IMR-90 (cell line): ENCODE measurements around the gene TRAP1. TPM values are rescaled to one million over a fixed set of nuclear protein-coding genes. Genes with fewer than 3 reads are reported as not detected.

ENCODE experiments used
- ATAC-seq: fragments of 200-7000 bp; cut with Tn5 transposase; 2 replicates; pipeline ENCODE4 v1.9.1; 2020; ENCODE audit warnings: low read depth, mild to moderate bottlenecking, moderate library complexity
- BruUV-seq: library from RNA; stranded (reverse); fragments of 400-500 nt; replicated peaks from 2 replicates; lab custom pipeline; 2021; lab: Mats Ljungman, UMichigan
- CTCF ChIA-PET: fragments of 300-600 bp; formaldehyde crosslinking; extraction: SDS; loops from one replicate; lab custom pipeline; 2021; ENCODE audit warnings: antibody characterized with exemption; lab: Yijun Ruan, JAX
- POLR2A ChIA-PET: fragments of 300-600 bp; sonication (Branson Sonifier 250); formaldehyde crosslinking; loops from one replicate; lab custom pipeline; 2022; ENCODE audit warnings: antibody characterized with exemption; ENCODE audit not compliant: unreplicated experiment; lab: Charles Lee
- DNase-seq: peaks from one replicate; pipeline ENCODE4 v3.0.0; 2013
- H2AFZ ChIP-seq: replicated peaks from 2 replicates; pipeline ENCODE3; 2013; ENCODE audit warnings: low read length, mild to moderate bottlenecking; ENCODE audit not compliant: poor library complexity
- H2AK5ac ChIP-seq: 2 replicates; pipeline ENCODE4 v1.6.1; 2013; ENCODE audit warnings: low read depth, low read length, inconsistent platforms
- H2AK9ac ChIP-seq: replicated peaks from 2 replicates; pipeline ENCODE3; 2013; ENCODE audit warnings: mild to moderate bottlenecking, low read depth, low read length, moderate library complexity; ENCODE audit not compliant: poor library complexity
- H2BK120ac ChIP-seq: 2 replicates; pipeline ENCODE4 v1.6.1; 2013; ENCODE audit warnings: low read depth, low read length, inconsistent platforms
- H2BK15ac ChIP-seq: 3 replicates; pipeline ENCODE4 v1.6.1; 2013; ENCODE audit warnings: low read depth, low read length, inconsistent platforms
- H2BK20ac ChIP-seq: 2 replicates; pipeline ENCODE4 v1.6.1; 2013; ENCODE audit warnings: low read depth, mild to moderate bottlenecking, inconsistent platforms, low read length, moderate library complexity
- H2BK5ac ChIP-seq: 2 replicates; pipeline ENCODE4 v1.6.1; 2013; ENCODE audit warnings: mild to moderate bottlenecking, low read depth, low read length, inconsistent platforms; ENCODE audit not compliant: poor library complexity, severe bottlenecking
- H3K14ac ChIP-seq: replicated peaks from 2 replicates; pipeline ENCODE4 v1.6.1; 2013; ENCODE audit warnings: low read depth, low read length, inconsistent platforms
- H3K18ac ChIP-seq: 2 replicates; pipeline ENCODE4 v1.6.1; 2013; ENCODE audit warnings: low read depth, low read length, control low read depth
- H3K23ac ChIP-seq: 2 replicates; pipeline ENCODE4 v1.6.1; 2013; ENCODE audit warnings: low read depth, low read length, inconsistent platforms
- H3K27ac ChIP-seq: 2 replicates; pipeline ENCODE4 v1.5.1; 2013; ENCODE audit warnings: mild to moderate bottlenecking, control low read depth, low read length; ENCODE audit not compliant: insufficient read depth
- H3K27me3 ChIP-seq: 2 replicates; pipeline ENCODE4 v1.6.1; 2013; ENCODE audit warnings: low read length; ENCODE audit not compliant: control insufficient read depth, insufficient read depth
- H3K36me3 ChIP-seq: 2 replicates; pipeline ENCODE4 v1.6.1; 2013; ENCODE audit warnings: low read length, mixed read lengths; ENCODE audit not compliant: control insufficient read depth, insufficient read depth
- H3K4ac ChIP-seq: 2 replicates; pipeline ENCODE4 v1.6.1; 2013; ENCODE audit warnings: low read depth, low read length, inconsistent platforms
- H3K4me1 ChIP-seq: 2 replicates; pipeline ENCODE4 v1.6.1; 2013; ENCODE audit warnings: low read length, mixed read lengths; ENCODE audit not compliant: control insufficient read depth, insufficient read depth
- H3K4me2 ChIP-seq: 2 replicates; pipeline ENCODE4 v1.6.1; 2013; ENCODE audit warnings: low read depth, mild to moderate bottlenecking, control low read depth, low read length, moderate library complexity
- H3K4me3 ChIP-seq: 2 replicates; pipeline ENCODE4 v1.5.1; 2013; ENCODE audit warnings: low read depth, mild to moderate bottlenecking, control low read depth, low read length, moderate library complexity; ENCODE audit not compliant: insufficient read depth
- H3K56ac ChIP-seq: 2 replicates; pipeline ENCODE4 v1.6.1; 2013; ENCODE audit warnings: low read length, inconsistent platforms; ENCODE audit not compliant: insufficient read depth; ENCODE audit errors: extremely low read depth
- H3K79me1 ChIP-seq, 2 experiments: 2 replicates each; pipeline ENCODE4 v1.6.1; 2013; ENCODE audit warnings: low read length in 2 of 2, inconsistent platforms in 1 of 2, low read depth in 1 of 2
- H3K9ac ChIP-seq: 2 replicates; pipeline ENCODE4 v1.6.1; 2013; ENCODE audit warnings: low read depth, low read length, control low read depth
- H3K9me1 ChIP-seq: 2 replicates; pipeline ENCODE4 v1.6.1; 2013; ENCODE audit warnings: low read length, inconsistent platforms; ENCODE audit not compliant: insufficient read depth
- H3K9me3 ChIP-seq: 2 replicates; pipeline ENCODE4 v1.6.1; 2013; ENCODE audit warnings: low read length; ENCODE audit not compliant: control insufficient read depth, insufficient read depth
- H4K20me1 ChIP-seq: 2 replicates; pipeline ENCODE4 v1.6.1; 2013; ENCODE audit warnings: low read length, inconsistent platforms; ENCODE audit not compliant: insufficient read depth
- H4K5ac ChIP-seq: 2 replicates; pipeline ENCODE4 v1.6.1; 2013; ENCODE audit warnings: mild to moderate bottlenecking, low read depth, low read length, control low read depth
- H4K8ac ChIP-seq, 2 experiments: 2 replicates each; pipeline ENCODE4 v1.6.1; 2013; ENCODE audit warnings: low read depth in 2 of 2, low read length in 2 of 2, control low read depth in 1 of 2, inconsistent platforms in 1 of 2
- H4K91ac ChIP-seq: 2 replicates; pipeline ENCODE4 v1.6.1; 2013; ENCODE audit warnings: low read depth, low read length, inconsistent platforms; ENCODE audit not compliant: insufficient read depth
- BHLHE40 ChIP-seq: fragments of 150-350 bp; IDR thresholded peaks from 2 replicates; pipeline ENCODE4 v1.6.1; 2016; ENCODE audit warnings: mild to moderate bottlenecking, low read depth, low read length
- MAZ ChIP-seq: IDR thresholded peaks from 2 replicates; pipeline ENCODE4 v1.6.1; 2012; ENCODE audit warnings: low read depth, mild to moderate bottlenecking, low read length, improper control_type of control experiment, moderate library complexity, borderline replicate concordance
- WGBS, 2 experiments: methylation state at CpG; one replicate each; pipeline versions ENCODE4 v1.1.5 to v1.1.7; 2013; ENCODE audit warnings: missing lambda C conversion rate in 2 of 2; ENCODE audit not compliant: insufficient read length in 1 of 2; ENCODE audit errors: extremely low coverage in 2 of 2; 5-methylcytosine and 5-hydroxymethylcytosine counted together
- dilution Hi-C: fragments of 300-500 bp; cut with HindIII; formaldehyde crosslinking; loops from one replicate; pipeline ENCODE4 v1.14.3; 2018; ENCODE audit warnings: low sequenced_read_pairs; ENCODE audit not compliant: unreplicated experiment
- in situ Hi-C: fragments of 300-500 bp; cut with MboI; formaldehyde crosslinking; loops from 3 replicates; pipeline ENCODE4 v1.14.3; 2019; ENCODE audit warnings: low sequenced_read_pairs, inconsistent platforms, mixed read lengths
- intact Hi-C: fragments of 100-400 bp; cut with micrococcal nuclease; formaldehyde crosslinking; loops from 2 replicates; pipeline ENCODE4 v1.10.0; 2022
- polyA plus RNA-seq, 3 experiments: library from polyadenylated mRNA; depleted of rRNA; stranded (reverse); fragments of >200 nt; gene quantifications; 2 replicates each; pipeline ENCODE4 v1.2.3, GENCODE V29; 2012; ENCODE audit warnings: low replicate concordance in 1 of 3
- total RNA-seq: library from RNA; depleted of rRNA; stranded (reverse); fragments of >200 nt; gene quantifications from 2 replicates; pipeline ENCODE4 v1.2.3, GENCODE V29; 2012

The TRAP1 gene
- total and polyA plus RNA-seq, 2 of the 4 experiments (the other 2 are of a cell fraction) = 139 to 145 TPM

GRCh38 chr16:3670711-3671110, 46.6 kb downstream of the TRAP1 start:
- CTCF ChIA-PET = interaction anchor here (0.7 kb wide), 1 partner anchor 1793 kb away, joined by 3 read pairs; no protein-coding TSS in a partner anchor
- Histone ChIP-seq H3K4me1 (no peaks in the 10 kb centered on the region), H3K9me1 (no peaks in the 10 kb centered on the region), H3K79me1 (peaks cover 0 to 13% of the 10 kb centered on the region in 2 experiments; a peak in 2 of 4 replicates), H4K91ac (no peak overlapping the region), H2BK5ac (no peak overlapping the region), H3K4me3 (no peak overlapping the region), H2BK120ac (no peak overlapping the region), H3K9me3 (peaks cover 8% of the 10 kb centered on the region), H2BK15ac (no peak overlapping the region), H2AK5ac (no peak overlapping the region), H4K20me1 (no peaks in the 10 kb centered on the region; the same call in 1 of the 2 replicates), H3K4me2 (no peak overlapping the region), H3K56ac (no peak overlapping the region), H3K4ac (no peak overlapping the region), H2AK9ac (no peak overlapping the region), H3K23ac (no peak overlapping the region), H3K27ac (no peak overlapping the region), H2AFZ (no peak overlapping the region), H3K27me3 (no peaks in the 10 kb centered on the region), H4K8ac (no peak overlapping the region), H4K5ac (no peak overlapping the region), H3K9ac (no peak overlapping the region), H3K14ac (no peak overlapping the region), H3K18ac (no peak overlapping the region), H2BK20ac (no peak overlapping the region), H3K36me3 (peaks cover 39% of the 10 kb centered on the region)
- dilution Hi-C loops (no loop called here), intact Hi-C loops (no loop called here), in situ Hi-C loops (no loop called here)
- DNase-seq (no peak), ATAC-seq (no peak)
- POLR2A ChIA-PET = no interaction called here
- 89% methylated on average over 3 of the region's 13 CpGs; no CpG with 5 or more reads in 1 of the 2 experiments for WGBS, 2 experiments
- TF ChIP-seq MAZ (no peak), BHLHE40 (no peak)
- no TSS peak for BruUV-seq
